ENCODE data around the gene TLCD5. TPM values are rescaled to one million over a fixed set of nuclear protein-coding genes. Genes with fewer than 3 reads are reported as not detected.

TLCD5 gene
- total RNA-seq, 1 experiment from 2014 or later: 6.0 TPM

- Histone ChIP-seq H3K9me3 (ENCODE audit: insufficient read depth, low read depth) (peaks cover 9% of the 10 kb centered on the region), H3K4me2 (no peak overlapping the region), H3K27me3 (ENCODE audit: insufficient read depth, low read depth) (no peaks in the 10 kb centered on the region), H3K4me3 (no peak overlapping the region), H2AFZ (no peak overlapping the region), H4K20me1 (ENCODE audit: insufficient read depth) (peaks cover 11% of the 10 kb centered on the region), H3K4me1 (replicated peaks; ENCODE audit: insufficient read depth) (no peaks in the 10 kb centered on the region), H3K9me2 (ENCODE audit: insufficient read depth) (no peaks in the 10 kb centered on the region), H3F3A (ENCODE audit: insufficient read depth, low read depth) (no peaks in the 10 kb centered on the region), H3K27ac (no peak overlapping the region), H3K36me3 (ENCODE audit: low read depth) (peaks cover 10% of the 10 kb centered on the region; the same call in 1 of the 2 replicates), H3K79me2 (ENCODE audit: low read depth) (peaks cover 95% of the 10 kb centered on the region)
- no peak for TF ChIP-seq EZH2 (IDR thresholded peaks at IDR 0.05; ENCODE audit: low read depth)
- CTCF ChIA-PET: no interaction called here
- intact Hi-C loops (cut with micrococcal nuclease; ENCODE audit: unreplicated experiment): no loop called here
- DNase-seq: no peak
- POLR2A ChIA-PET (ENCODE audit: unreplicated experiment): no interaction called here
- BruUV-seq (replicated peaks): no TSS peak
These were observed 56.3 kb downstream of the TLCD5 start for GRCh38 chr11:120381401-120381800.

Other genes with a start within 250 kb of the TLCD5 start
- 208 and 293 TPM in 2 replicates for gene TRIM29, start 187.2 kb upstream of the TLCD5 start, total RNA-seq (2021)
- gene OAF, start 114.3 kb upstream of the TLCD5 start, total RNA-seq (2021): 45.6 and 66.1 TPM in 2 replicates
- 2.3 and 2.9 TPM in 2 replicates for gene POU2F3, start 85.2 kb upstream of the TLCD5 start, total RNA-seq (2021)
- 61.5 and 76.5 TPM in 2 replicates for gene ARHGEF12, start 11.1 kb downstream of the TLCD5 start, total RNA-seq (2021)
- not detected in 2 replicates for gene GRIK4, start 186.4 kb downstream of the TLCD5 start, total RNA-seq (2021)